ES-I3 (cell line): ENCODE measurements around the gene RAB10.

ENCODE experiments used
- H3K36me3 ChIP-seq: 2 replicates; pipeline ENCODE4 v1.6.1; 2013; ENCODE audit warnings: mild to moderate bottlenecking, low read length, control low read depth, moderate library complexity; ENCODE audit not compliant: insufficient read depth
- H3K4me1 ChIP-seq: 2 replicates; pipeline ENCODE4 v1.6.1; 2013; ENCODE audit warnings: mild to moderate bottlenecking, control low read depth, low read length; ENCODE audit not compliant: insufficient read depth
- H3K9ac ChIP-seq: 2 replicates; pipeline ENCODE4 v1.6.1; 2013; ENCODE audit warnings: low read depth, mild to moderate bottlenecking, low read length, moderate library complexity
- H3K9me3 ChIP-seq: 2 replicates; pipeline ENCODE4 v1.6.1; 2013; ENCODE audit warnings: mild to moderate bottlenecking, low read length, moderate library complexity; ENCODE audit not compliant: control insufficient read depth, insufficient read depth

RAB10 gene

DNA sequence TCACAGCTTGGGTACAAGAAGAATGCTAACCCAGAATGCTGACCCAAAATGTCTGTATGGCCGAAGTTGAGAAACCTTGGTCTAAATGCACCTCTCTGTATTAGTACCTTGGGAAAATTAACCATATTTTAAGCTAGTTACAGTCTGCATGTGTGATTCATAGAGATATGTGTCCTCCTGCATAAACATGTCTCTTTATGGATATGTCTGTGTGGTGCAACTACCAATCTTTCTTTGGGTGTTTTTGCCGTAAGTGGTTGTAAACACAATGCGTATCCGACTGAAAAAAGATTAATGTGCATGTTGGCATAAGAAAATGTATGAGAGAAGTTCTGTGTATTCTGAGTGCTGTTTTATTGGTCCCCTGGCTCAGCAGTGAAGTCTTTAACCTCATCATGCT is 84.8 kb downstream of the RAB10 start:
- Histone ChIP-seq H3K9ac (no peak overlapping the region), H3K9me3 (no peaks in the 10 kb centered on the region), H3K4me1 (no peaks in the 10 kb centered on the region), H3K36me3 (peaks cover 4% of the 10 kb centered on the region)

GRCh38 chr2:26119521-26119920 is 85.6 kb downstream of the RAB10 start:
- Histone ChIP-seq H3K36me3 (peaks cover 4% of the 10 kb centered on the region), H3K9ac (no peak overlapping the region), H3K9me3 (no peaks in the 10 kb centered on the region), H3K4me1 (no peaks in the 10 kb centered on the region)

GRCh38 chr2:26122630-26123029 is 88.7 kb downstream of the RAB10 start:
- Histone ChIP-seq H3K4me1 (no peaks in the 10 kb centered on the region; the same call in 1 of the 2 replicates), H3K9me3 (no peaks in the 10 kb centered on the region), H3K36me3 (peaks cover 4% of the 10 kb centered on the region), H3K9ac (no peak overlapping the region)

- Histone ChIP-seq H3K4me1 (no peaks in the 10 kb centered on the region; the same call in 1 of the 2 replicates), H3K9ac (no peak overlapping the region), H3K9me3 (no peaks in the 10 kb centered on the region), H3K36me3 (peaks cover 11% of the 10 kb centered on the region)
These were observed 89.5 kb downstream of the RAB10 start for GRCh38 chr2:26123426-26123825.

DNA sequence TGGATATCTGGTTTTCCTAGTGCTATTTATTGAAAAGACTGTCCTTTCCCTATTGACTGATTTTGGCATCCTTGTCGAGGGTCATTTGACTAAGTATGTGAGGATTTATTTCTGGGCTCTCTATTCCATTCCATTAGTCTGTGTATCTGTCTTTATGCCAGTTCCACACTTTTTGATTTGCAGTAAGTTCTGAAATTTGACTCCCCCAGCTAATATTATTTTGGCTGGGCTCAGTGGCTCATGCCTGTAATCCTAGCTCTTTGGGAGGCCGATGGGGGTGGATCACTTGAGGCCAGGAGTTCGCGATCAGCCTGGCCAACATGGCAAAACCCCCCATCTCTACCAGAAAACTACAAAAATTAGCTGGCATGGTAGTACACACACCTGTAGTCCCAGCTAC is 92.2 kb downstream of the RAB10 start:
- H3K4me1 ChIP-seq = no peaks in the 10 kb centered on the region; the same call in 1 of the 2 replicates
- H3K9me3 ChIP-seq = no peaks in the 10 kb centered on the region
- H3K36me3 ChIP-seq = peaks cover 11% of the 10 kb centered on the region
- no peak overlapping the region for H3K9ac ChIP-seq

DNA sequence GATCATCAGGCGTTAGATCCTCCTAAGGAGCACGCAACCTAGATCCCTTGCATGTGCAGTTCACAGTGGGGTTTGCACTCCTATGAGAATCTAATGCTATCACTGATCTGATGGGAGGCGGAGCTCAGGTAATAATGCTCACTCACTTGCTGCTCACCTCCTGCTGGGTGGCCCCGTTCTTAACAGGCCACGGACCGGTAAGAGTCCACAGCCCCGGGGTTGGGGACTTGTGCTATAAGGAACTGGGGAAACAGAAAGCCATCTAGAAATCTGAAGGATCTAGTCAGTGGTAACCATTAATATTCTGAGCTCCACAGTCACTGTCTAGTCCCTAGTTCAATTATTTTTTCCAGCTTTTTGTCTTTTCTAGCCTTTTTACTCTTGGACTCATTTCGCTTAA is 94.3 kb downstream of the RAB10 start:
- Histone ChIP-seq H3K4me1 (no peaks in the 10 kb centered on the region; the same call in 1 of the 2 replicates), H3K9me3 (no peaks in the 10 kb centered on the region), H3K9ac (no peak overlapping the region), H3K36me3 (peaks cover 7% of the 10 kb centered on the region; the same call in 1 of the 2 replicates)

- H3K4me1 ChIP-seq = no peaks in the 10 kb centered on the region; the same call in 1 of the 2 replicates
- H3K9me3 ChIP-seq = no peaks in the 10 kb centered on the region
- H3K9ac ChIP-seq = no peak overlapping the region
- peaks cover 12% of the 10 kb centered on the region for H3K36me3 ChIP-seq
These were observed 96.9 kb downstream of the RAB10 start for GRCh38 chr2:26130763-26131162.

DNA sequence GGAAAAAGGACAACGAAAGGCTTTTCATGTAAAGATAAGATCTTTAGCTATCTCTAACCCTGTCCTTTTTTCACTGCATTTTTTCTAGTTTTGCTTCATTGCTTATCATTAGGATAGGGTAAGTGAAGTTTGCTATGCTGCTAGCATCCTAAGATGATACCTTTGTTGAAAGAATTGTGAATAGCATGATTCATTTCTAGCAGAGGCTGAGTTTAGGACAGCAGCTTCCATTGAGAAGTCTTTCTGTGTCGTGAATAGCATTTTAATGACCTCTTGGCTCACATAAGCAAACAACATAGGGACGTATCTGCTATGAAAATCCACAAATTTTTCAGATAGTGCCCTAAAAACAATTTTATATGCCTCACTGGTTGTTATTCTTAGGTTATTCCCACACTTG is 102.6 kb downstream of the RAB10 start:
- Histone ChIP-seq H3K9ac (no peak overlapping the region), H3K9me3 (no peaks in the 10 kb centered on the region), H3K36me3 (peaks cover 5% of the 10 kb centered on the region; the same call in 1 of the 2 replicates), H3K4me1 (no peaks in the 10 kb centered on the region)

DNA sequence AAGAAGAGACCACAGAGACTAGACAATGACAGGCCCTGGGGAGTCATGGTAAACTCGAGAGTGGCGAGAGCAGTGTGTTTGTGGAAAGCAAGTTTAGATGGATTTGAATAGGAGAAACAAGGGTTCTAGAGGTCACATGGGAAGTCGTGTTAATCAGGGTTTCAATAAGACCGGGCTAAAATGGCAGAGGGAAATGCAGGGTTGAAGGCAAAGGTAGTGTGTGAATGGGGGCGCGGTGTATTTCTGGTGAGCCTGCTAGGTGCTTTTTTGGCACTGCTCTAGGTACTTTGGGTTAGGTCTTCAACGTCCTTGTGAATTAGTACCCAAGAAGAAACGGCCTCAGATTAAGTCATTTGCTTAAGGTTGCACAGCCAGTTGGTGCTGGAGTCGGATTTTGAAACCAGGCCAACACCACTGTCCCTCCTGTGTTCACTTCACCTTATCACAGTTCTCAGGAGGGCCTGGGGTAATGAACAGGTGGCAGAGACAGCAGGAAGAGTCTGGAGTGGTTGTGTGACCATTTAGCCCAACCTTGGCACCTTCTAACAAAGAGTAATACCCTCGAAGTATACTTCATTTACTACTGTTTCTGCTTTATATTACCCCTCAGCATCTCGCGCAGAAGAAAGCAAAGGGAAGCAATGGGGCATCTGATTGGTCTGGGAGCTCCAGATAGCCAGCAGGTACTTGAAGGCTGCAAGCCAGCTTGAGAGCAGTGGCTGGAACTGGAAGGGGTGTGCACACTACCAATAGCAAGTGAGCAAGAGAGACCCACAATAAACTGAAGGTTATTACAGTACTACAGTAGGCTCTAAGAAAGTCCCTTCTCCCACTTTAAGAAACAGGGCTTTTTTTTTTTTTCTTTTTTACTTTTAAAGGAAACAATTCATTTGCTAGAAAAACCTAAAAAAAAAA is 105.6 kb downstream of the RAB10 start:
- H3K4me1 ChIP-seq = no peaks in the 10 kb centered on the region
- H3K36me3 ChIP-seq = peaks cover 5% of the 10 kb centered on the region; the same call in 1 of the 2 replicates
- no peaks in the 10 kb centered on the region for H3K9me3 ChIP-seq
- no peak overlapping the region for H3K9ac ChIP-seq

DNA sequence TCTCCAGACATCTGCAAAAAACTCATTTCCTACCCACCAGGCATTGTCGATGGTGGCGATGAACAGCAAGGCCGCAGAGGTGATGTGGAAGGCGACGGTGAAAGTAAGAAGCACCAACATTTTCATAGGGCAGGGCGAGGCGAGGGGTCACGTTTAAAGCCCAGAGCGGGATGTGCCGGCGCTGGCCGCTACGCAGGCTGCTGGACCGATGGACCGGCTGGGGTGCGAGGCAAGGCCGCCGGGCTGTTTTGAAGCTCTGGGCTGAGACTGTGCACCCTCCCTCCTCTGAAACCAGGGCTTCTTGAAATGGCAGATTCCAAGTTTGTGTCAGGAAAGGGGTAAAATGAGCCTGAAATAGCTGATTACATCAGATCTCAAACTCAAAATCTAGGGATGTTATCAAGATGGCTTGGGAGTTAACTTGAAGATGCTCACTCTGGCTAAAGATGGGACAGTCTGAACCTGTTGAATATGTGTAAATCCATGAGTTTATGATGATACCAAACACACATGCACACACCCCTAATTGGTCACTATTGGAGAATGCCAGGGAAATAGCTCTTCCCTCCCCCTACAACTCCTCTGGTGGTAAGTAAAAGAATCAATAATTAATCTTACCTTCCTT is 107.4 kb downstream of the RAB10 start:
- no peaks in the 10 kb centered on the region for H3K9me3 ChIP-seq
- H3K36me3 ChIP-seq = no peaks in the 10 kb centered on the region
- no peaks in the 10 kb centered on the region for H3K4me1 ChIP-seq
- H3K9ac ChIP-seq = no peak overlapping the region

DNA sequence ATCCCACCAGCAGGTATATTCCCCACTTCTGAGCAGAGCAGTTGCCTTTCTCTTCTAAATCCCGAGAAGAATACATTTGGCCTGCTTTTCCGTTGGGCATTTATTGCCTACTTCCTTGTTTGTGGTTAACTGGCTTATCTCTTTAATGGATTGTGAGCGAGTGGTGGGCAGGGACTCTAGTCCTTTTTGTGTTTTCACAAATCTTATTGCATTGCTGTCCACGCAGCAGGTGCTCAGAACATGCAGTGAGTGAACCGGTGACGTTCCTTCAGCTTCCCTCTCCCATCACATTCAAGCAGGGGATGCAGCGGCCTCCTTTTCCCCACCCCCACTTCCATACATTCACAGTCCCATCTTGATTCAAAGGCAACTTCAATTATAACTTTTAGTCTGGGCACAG is 110.1 kb downstream of the RAB10 start:
- H3K9me3 ChIP-seq = no peaks in the 10 kb centered on the region
- H3K4me1 ChIP-seq = no peaks in the 10 kb centered on the region
- H3K36me3 ChIP-seq = no peaks in the 10 kb centered on the region
- no peak overlapping the region for H3K9ac ChIP-seq

DNA sequence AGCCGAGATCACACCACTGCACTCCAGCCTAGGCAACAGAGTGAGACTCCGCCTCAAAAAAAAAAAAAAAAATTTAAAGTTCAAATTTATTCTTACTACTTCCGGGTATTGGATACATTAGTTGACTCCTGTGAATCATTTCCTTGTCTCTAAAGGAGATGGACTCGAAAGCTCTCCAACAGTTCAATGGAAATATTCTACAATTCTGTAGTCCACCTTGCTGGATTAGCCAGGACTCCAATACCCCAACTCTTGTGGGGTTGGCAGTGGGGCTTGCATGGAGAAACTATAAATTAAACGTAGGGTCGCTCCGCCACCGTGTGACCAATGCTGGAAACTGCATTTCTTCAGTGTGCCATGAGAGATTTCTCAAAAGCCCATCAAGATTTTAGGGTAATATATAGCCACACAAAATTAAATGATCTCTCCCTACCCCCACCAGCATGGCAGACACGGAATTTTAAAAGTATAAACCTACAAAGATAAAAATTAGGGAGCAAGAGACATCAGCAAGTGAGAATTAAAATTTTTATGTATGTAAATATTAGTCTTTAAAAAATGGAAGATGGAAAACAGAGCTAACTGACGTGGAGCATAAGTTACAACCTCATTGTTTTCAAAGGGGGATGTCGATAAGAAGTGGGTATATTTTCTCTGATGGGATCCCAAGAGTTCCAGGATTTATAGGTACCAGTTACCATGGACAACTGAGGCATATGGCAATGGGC is 111.2 kb downstream of the RAB10 start:
- Histone ChIP-seq H3K4me1 (no peaks in the 10 kb centered on the region), H3K9me3 (no peaks in the 10 kb centered on the region), H3K36me3 (no peaks in the 10 kb centered on the region), H3K9ac (no peak overlapping the region)

DNA sequence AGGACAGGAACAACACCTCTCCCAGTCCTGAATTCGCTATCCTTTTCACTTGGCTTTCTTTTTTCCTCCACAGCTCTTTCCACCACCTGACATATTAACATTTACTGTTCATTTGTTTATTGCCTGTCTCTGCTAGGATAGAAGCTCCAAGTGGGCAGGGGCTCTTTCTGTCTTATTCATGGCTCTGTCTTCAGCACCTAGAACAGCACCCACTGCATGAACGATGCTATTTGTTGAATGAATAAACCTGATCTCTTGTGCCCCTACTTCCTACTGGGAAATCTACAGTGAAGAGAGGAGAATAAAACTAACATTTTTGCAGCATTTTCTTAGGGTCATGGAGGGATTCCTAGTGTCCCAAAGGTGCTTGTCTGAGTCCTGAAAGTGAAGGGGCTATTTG is 114.6 kb downstream of the RAB10 start:
- no peaks in the 10 kb centered on the region for H3K9me3 ChIP-seq
- no peak overlapping the region for H3K9ac ChIP-seq
- H3K36me3 ChIP-seq = no peaks in the 10 kb centered on the region
- no peaks in the 10 kb centered on the region for H3K4me1 ChIP-seq

- no peaks in the 10 kb centered on the region for H3K9me3 ChIP-seq
- H3K9ac ChIP-seq = no peak overlapping the region
- H3K36me3 ChIP-seq = no peaks in the 10 kb centered on the region
- no peaks in the 10 kb centered on the region for H3K4me1 ChIP-seq
These were observed 116.4 kb downstream of the RAB10 start for GRCh38 chr2:26150243-26150642.
